CD8-positive, alpha-beta memory T cell (primary cell): ENCODE measurements around the gene HS3ST3A1. TPM values are rescaled to one million over a fixed set of nuclear protein-coding genes. Genes with fewer than 3 reads are reported as not detected.
A peak's percentile ranks its signal among the peaks of the same experiment; 100 is the strongest.

Experiments used
- CTCF ChIA-PET: fragments of 350-600 bp; sonication (Branson Sonifier 250); formaldehyde crosslinking; loops from one replicate; lab custom pipeline; 2021; ENCODE audit warnings: antibody characterized with exemption; lab: Charles Lee
- POLR2A ChIA-PET: fragments of 350-600 bp; sonication (Branson Sonifier 250); formaldehyde crosslinking; loops from one replicate; lab custom pipeline; 2021; ENCODE audit warnings: antibody characterized with exemption; lab: Charles Lee
- DNase-seq, 5 donors: peaks; one replicate each; pipeline versions ENCODE4 v3.0.0 to v3.0.0-alpha.2; 2020 to 2022; ENCODE audit warnings: mixed read lengths in 1 of 5
- H3K27ac ChIP-seq: one replicate; pipeline ENCODE4 v1.7.0; 2013; ENCODE audit warnings: low read depth, mild to moderate bottlenecking, low read length, moderate library complexity
- H3K27me3 ChIP-seq: 2 replicates; pipeline ENCODE4 v1.7.0; 2013; ENCODE audit warnings: low read length, mild to moderate bottlenecking; ENCODE audit not compliant: insufficient read depth, poor library complexity, severe bottlenecking
- H3K36me3 ChIP-seq: 2 replicates; pipeline ENCODE4 v1.7.0; 2013; ENCODE audit warnings: mild to moderate bottlenecking, low read length, moderate library complexity; ENCODE audit not compliant: insufficient read depth
- H3K4me1 ChIP-seq: 2 replicates; pipeline ENCODE4 v1.7.0; 2013; ENCODE audit warnings: mild to moderate bottlenecking, low read length, moderate library complexity; ENCODE audit not compliant: insufficient read depth
- H3K4me3 ChIP-seq: 2 replicates; pipeline ENCODE4 v1.7.0; 2013; ENCODE audit warnings: mild to moderate bottlenecking, low read length
- H3K9me3 ChIP-seq: 2 replicates; pipeline ENCODE4 v1.7.0; 2013; ENCODE audit warnings: mild to moderate bottlenecking, low read length
- H3K27ac Mint-ChIP-seq, 8 donors: one replicate each; pipeline ENCODE4 v1.8.0; 2020 to 2021; ENCODE audit warnings: mixed read lengths in 8 of 8, mild to moderate bottlenecking in 6 of 8, inconsistent platforms in 3 of 8, moderate library complexity in 3 of 8
- H3K27me3 Mint-ChIP-seq, 2 donors: one replicate each; pipeline ENCODE4 v1.8.0; 2020 to 2021; ENCODE audit warnings: mixed read lengths in 2 of 2, mild to moderate bottlenecking in 1 of 2, moderate library complexity in 1 of 2
- H3K36me3 Mint-ChIP-seq, 3 donors: one replicate each; pipeline ENCODE4 v1.8.0; 2020 to 2021; ENCODE audit warnings: mixed read lengths in 3 of 3, inconsistent platforms in 1 of 3, mild to moderate bottlenecking in 1 of 3
- H3K4me1 Mint-ChIP-seq, 3 donors: one replicate each; pipeline ENCODE4 v1.8.0; 2020 to 2021; ENCODE audit warnings: mixed read lengths in 3 of 3, inconsistent platforms in 1 of 3, mild to moderate bottlenecking in 1 of 3
- H3K4me3 Mint-ChIP-seq, 7 donors: one replicate each; pipeline ENCODE4 v1.8.0; 2020 to 2021; ENCODE audit warnings: mixed read lengths in 7 of 7, mild to moderate bottlenecking in 6 of 7, moderate library complexity in 4 of 7, inconsistent platforms in 2 of 7
- H3K9me3 Mint-ChIP-seq, 5 donors: one replicate each; pipeline ENCODE4 v1.8.0; 2020 to 2022; ENCODE audit warnings: mixed read lengths in 5 of 5, mild to moderate bottlenecking in 3 of 5, moderate library complexity in 2 of 5, inconsistent platforms in 1 of 5
- polyA plus RNA-seq: library from polyadenylated mRNA; unstranded; fragments of 300-500 nt; fragmentation: Illumina TruSeq; gene quantifications from one replicate; pipeline ENCODE4 v1.2.3, GENCODE V29; 2021
- total RNA-seq, 2 experiments: library from RNA; stranded (reverse); gene quantifications; one replicate each; pipeline ENCODE4 v1.2.3, GENCODE V29; 2021

Gene HS3ST3A1
- total and polyA plus RNA-seq, 3 experiments from 2014 or later = 2.5 TPM; not detected in 2

DNA sequence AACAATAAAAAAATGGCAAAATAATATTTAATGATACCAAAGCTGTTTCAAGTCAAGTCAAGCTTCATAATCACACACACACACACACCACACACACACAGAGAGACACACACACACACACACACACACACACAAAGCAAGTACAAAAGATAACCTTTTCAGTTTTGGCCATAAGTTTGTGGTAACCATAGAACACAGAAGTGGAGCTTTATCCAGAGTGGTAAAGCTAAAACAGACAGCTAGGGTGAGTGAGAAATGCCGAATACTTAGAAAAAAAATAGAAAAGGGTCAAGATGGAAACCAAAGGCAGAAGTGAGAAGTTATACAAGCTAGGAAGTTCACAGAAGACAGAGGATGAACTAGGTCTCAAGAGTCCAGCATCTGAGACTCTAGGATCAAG, 79.0 kb downstream of the HS3ST3A1 start:
- H3K27ac ChIP-seq = peak overlapping the region; percentile 13
- no peak overlapping the region for H3K4me3 ChIP-seq
- no peaks in the 10 kb centered on the region for H3K27me3 ChIP-seq
- Mint-ChIP-seq H3K27me3 (peaks cover 0 to 9% of the 10 kb centered on the region in 2 donors), H3K36me3 (no peaks in the 10 kb centered on the region), H3K9me3 (no peaks in the 10 kb centered on the region), H3K4me1 (no peaks in the 10 kb centered on the region), H3K4me3 (no peak overlapping the region), H3K27ac (no peak overlapping the region)
- ChIA-PET POLR2A (no interaction called here), CTCF (interaction anchor here (1.1 kb wide), 1 partner anchor 31 kb away, joined by 3 read pairs; no protein-coding TSS in a partner anchor)
- no peak for DNase-seq
- H3K4me1 ChIP-seq = no peaks in the 10 kb centered on the region
- no peaks in the 10 kb centered on the region for H3K9me3 ChIP-seq
- H3K36me3 ChIP-seq = no peaks in the 10 kb centered on the region

DNA sequence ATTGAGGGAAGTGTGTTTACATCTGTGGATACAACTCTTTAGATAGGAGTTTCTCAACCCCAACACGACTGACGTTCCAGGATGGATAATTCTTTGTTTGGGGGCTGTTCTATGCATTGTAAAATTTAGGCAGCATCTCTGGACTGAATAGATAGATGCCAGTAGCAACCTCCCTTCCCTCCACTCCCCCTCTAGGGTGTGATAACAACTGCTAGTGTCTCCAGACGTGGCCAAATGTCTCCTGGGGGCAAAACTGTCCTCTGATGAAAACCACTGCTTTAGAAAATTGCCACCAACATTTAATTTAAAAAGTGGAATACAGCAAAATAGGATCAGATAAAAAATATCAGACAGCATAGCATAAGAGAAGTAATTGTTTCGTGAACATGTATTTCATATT, 79.9 kb downstream of the HS3ST3A1 start:
- H3K27me3 Mint-ChIP-seq = no peaks in the 10 kb centered on the region
- DNase-seq = no peak
- H3K9me3 Mint-ChIP-seq = no peaks in the 10 kb centered on the region
- Histone ChIP-seq H3K4me3 (no peak overlapping the region), H3K36me3 (no peaks in the 10 kb centered on the region), H3K27me3 (no peaks in the 10 kb centered on the region), H3K27ac (no peak overlapping the region), H3K9me3 (no peaks in the 10 kb centered on the region), H3K4me1 (no peaks in the 10 kb centered on the region)
- CTCF ChIA-PET = no interaction called here
- POLR2A ChIA-PET = no interaction called here
- H3K36me3 Mint-ChIP-seq = no peaks in the 10 kb centered on the region
- no peak overlapping the region for H3K27ac Mint-ChIP-seq
- H3K4me1 Mint-ChIP-seq = no peaks in the 10 kb centered on the region
- H3K4me3 Mint-ChIP-seq = no peak overlapping the region

DNA sequence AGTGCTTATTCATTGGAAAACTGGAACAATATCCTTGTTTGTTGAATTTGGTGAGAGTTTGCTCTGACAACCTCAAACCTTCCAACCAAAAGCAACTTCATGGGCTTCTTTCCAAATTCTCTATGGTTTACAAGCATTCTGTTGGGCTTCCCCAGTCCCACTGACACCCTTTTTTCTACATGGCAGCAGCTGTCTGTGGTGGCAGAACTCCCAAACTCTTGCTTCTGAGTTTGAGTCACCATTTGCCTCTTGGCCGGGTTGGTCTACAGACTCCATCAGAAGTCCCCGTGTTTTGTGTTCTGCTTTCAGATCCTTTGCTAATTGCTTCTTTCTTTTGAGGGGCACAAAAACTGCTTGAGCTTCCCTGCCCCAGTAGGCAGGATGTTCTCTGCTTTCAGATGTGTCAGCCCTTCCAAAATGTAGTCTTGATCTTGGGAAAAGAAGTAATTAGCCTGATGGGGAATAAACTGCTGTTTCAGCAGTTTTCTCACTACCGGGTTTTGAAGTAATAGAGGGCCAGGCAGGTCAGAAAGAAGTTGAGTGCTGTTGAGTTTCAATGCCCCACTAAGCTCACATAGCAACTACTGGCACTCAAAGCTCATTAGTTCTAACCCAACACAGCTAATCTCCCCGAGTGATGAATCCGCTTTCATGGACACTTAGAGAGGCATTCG, 80.7 kb downstream of the HS3ST3A1 start:
- ChIA-PET POLR2A (no interaction called here), CTCF (no interaction called here)
- no peaks in the 10 kb centered on the region for H3K27me3 ChIP-seq
- no peak overlapping the region for H3K27ac Mint-ChIP-seq
- H3K4me1 ChIP-seq = no peaks in the 10 kb centered on the region
- no peaks in the 10 kb centered on the region for H3K4me1 Mint-ChIP-seq
- H3K36me3 Mint-ChIP-seq = no peaks in the 10 kb centered on the region
- H3K9me3 Mint-ChIP-seq = no peaks in the 10 kb centered on the region
- no peaks in the 10 kb centered on the region for H3K27me3 Mint-ChIP-seq
- no peaks in the 10 kb centered on the region for H3K36me3 ChIP-seq
- DNase-seq = no peak
- no peak overlapping the region for H3K4me3 Mint-ChIP-seq
- H3K4me3 ChIP-seq = no peak overlapping the region
- no peaks in the 10 kb centered on the region for H3K9me3 ChIP-seq
- H3K27ac ChIP-seq = no peak overlapping the region

GRCh38 chr17:13518261-13519000, 83.3 kb downstream of the HS3ST3A1 start:
- ChIA-PET CTCF (no interaction called here), POLR2A (no interaction called here)
- Histone ChIP-seq H3K4me3 (no peak overlapping the region), H3K27ac (no peak overlapping the region), H3K9me3 (no peaks in the 10 kb centered on the region), H3K27me3 (no peaks in the 10 kb centered on the region), H3K36me3 (no peaks in the 10 kb centered on the region), H3K4me1 (no peaks in the 10 kb centered on the region)
- no peaks in the 10 kb centered on the region for H3K36me3 Mint-ChIP-seq
- no peak overlapping the region for H3K27ac Mint-ChIP-seq
- H3K27me3 Mint-ChIP-seq = no peaks in the 10 kb centered on the region
- no peak overlapping the region for H3K4me3 Mint-ChIP-seq
- no peaks in the 10 kb centered on the region for H3K4me1 Mint-ChIP-seq
- no peak for DNase-seq
- H3K9me3 Mint-ChIP-seq = no peaks in the 10 kb centered on the region

- peaks cover 0 to 16% (median 0%) of the 10 kb centered on the region in 3 donors for H3K4me1 Mint-ChIP-seq
- H3K27ac ChIP-seq = no peak overlapping the region
- no peak overlapping the region for H3K4me3 Mint-ChIP-seq
- H3K27ac Mint-ChIP-seq = no peak overlapping the region
- H3K36me3 ChIP-seq = no peaks in the 10 kb centered on the region
- H3K4me3 ChIP-seq = no peak overlapping the region
- ChIA-PET CTCF (no interaction called here), POLR2A (no interaction called here)
- H3K36me3 Mint-ChIP-seq = no peaks in the 10 kb centered on the region
- H3K9me3 ChIP-seq = no peaks in the 10 kb centered on the region
- no peaks in the 10 kb centered on the region for H3K9me3 Mint-ChIP-seq
- peaks cover 0 to 5% of the 10 kb centered on the region in 2 donors for H3K27me3 Mint-ChIP-seq
- H3K4me1 ChIP-seq = no peaks in the 10 kb centered on the region
- no peaks in the 10 kb centered on the region for H3K27me3 ChIP-seq
- no peak for DNase-seq
These were observed 88.7 kb downstream of the HS3ST3A1 start for GRCh38 chr17:13513039-13513405.

- no peak overlapping the region for H3K4me3 ChIP-seq
- CTCF ChIA-PET = no interaction called here
These were observed 91.7 kb downstream of the HS3ST3A1 start for GRCh38 chr17:13510062-13510461.

GRCh38 chr17:13509527-13509926, 92.2 kb downstream of the HS3ST3A1 start:
- no peaks in the 10 kb centered on the region for H3K9me3 Mint-ChIP-seq
- ChIA-PET CTCF (no interaction called here), POLR2A (no interaction called here)
- Histone ChIP-seq H3K4me1 (no peaks in the 10 kb centered on the region), H3K27me3 (no peaks in the 10 kb centered on the region), H3K27ac (peak overlapping the region; percentile 62), H3K36me3 (no peaks in the 10 kb centered on the region), H3K9me3 (no peaks in the 10 kb centered on the region), H3K4me3 (no peak overlapping the region)
- peaks cover 0 to 16% (median 0%) of the 10 kb centered on the region in 3 donors for H3K4me1 Mint-ChIP-seq
- H3K36me3 Mint-ChIP-seq = no peaks in the 10 kb centered on the region
- no peak overlapping the region for H3K27ac Mint-ChIP-seq
- no peak for DNase-seq
- peaks cover 5 to 9% of the 10 kb centered on the region in 2 donors for H3K27me3 Mint-ChIP-seq
- H3K4me3 Mint-ChIP-seq = peak overlapping the region in 1 of 7 donors; percentile 7

More at GRCh38 chr17:13510062-13510461, 91.7 kb downstream of the HS3ST3A1 start:
- H3K9me3 ChIP-seq = no peaks in the 10 kb centered on the region
- peak overlapping the region; percentile 62 for H3K27ac ChIP-seq
- Mint-ChIP-seq H3K4me3 (no peak overlapping the region), H3K4me1 (peaks cover 0 to 16% (median 0%) of the 10 kb centered on the region in 3 donors), H3K36me3 (no peaks in the 10 kb centered on the region), H3K27me3 (peaks cover 5 to 9% of the 10 kb centered on the region in 2 donors), H3K9me3 (no peaks in the 10 kb centered on the region), H3K27ac (peak overlapping the region in 1 of 8 donors; percentile 28)
- H3K4me1 ChIP-seq = no peaks in the 10 kb centered on the region
- DNase-seq = no peak
- H3K36me3 ChIP-seq = no peaks in the 10 kb centered on the region
- POLR2A ChIA-PET = no interaction called here
- no peaks in the 10 kb centered on the region for H3K27me3 ChIP-seq

GRCh38 chr17:13508896-13509295, 92.8 kb downstream of the HS3ST3A1 start:
- Histone ChIP-seq H3K36me3 (no peaks in the 10 kb centered on the region), H3K27ac (peak overlapping the region; percentile 62), H3K4me1 (no peaks in the 10 kb centered on the region), H3K27me3 (no peaks in the 10 kb centered on the region), H3K4me3 (no peak overlapping the region), H3K9me3 (no peaks in the 10 kb centered on the region)
- ChIA-PET POLR2A (no interaction called here), CTCF (no interaction called here)
- peak overlapping the region in 1 of 7 donors; percentile 40 for H3K4me3 Mint-ChIP-seq
- no peaks in the 10 kb centered on the region for H3K36me3 Mint-ChIP-seq
- H3K27ac Mint-ChIP-seq = no peak overlapping the region
- H3K9me3 Mint-ChIP-seq = no peaks in the 10 kb centered on the region
- no peak for DNase-seq
- peaks cover 5 to 9% of the 10 kb centered on the region in 2 donors for H3K27me3 Mint-ChIP-seq
- peaks cover 0 to 16% (median 0%) of the 10 kb centered on the region in 3 donors for H3K4me1 Mint-ChIP-seq
